GM21528 (cell line): ENCODE measurements around the gene TECTB.

ENCODE experiments used
- ATAC-seq: cut with Tn5 transposase; IDR thresholded peaks from one replicate; pipeline ENCODE4 v1.9.1; 2021; ENCODE audit warnings: mild to moderate bottlenecking, moderate library complexity; ENCODE audit not compliant: unreplicated experiment, low FRiP score

The TECTB gene

DNA sequence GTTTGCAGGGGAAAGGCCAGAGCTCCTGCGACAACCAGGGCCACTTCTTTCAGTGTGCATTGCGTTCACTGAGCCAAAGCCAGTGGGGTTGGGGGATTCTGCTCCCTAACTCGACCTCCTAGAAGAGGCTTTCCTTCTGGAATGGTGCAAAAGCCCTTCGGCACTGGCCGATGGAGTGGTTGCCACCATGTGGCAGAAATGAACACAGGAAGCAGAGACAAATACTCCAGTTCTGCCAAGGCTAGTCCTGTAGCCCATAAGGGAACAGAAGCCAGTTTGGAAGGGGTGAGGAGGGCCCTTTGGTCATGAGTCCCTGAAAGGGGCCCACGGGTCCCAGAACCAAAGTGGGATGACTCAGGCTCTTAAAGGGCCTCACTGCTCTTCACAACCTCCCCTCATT lies 61.1 kb downstream of the TECTB start:
- no peak for ATAC-seq

GRCh38 chr10:112345202-112345601 lies 62.0 kb downstream of the TECTB start:
- no peak for ATAC-seq

DNA sequence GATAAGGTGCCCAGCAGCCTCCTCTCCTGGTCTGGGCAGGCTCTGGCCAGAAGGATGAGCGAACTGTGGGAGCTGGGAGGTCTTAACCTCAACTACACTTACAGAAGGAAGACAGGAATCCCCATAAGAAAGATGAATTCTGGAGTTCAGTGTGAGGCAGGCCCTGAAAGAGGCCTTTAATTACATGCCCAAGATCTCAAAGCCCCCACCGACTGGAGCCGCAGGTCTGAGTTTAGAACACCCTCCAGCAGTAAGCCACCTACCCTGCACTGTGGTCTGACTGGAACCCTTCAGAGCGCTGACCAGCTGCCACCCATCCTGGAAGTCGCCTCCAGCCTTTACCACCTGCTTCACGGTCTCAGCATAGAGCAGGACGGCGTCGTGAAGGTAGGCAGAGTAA lies 62.5 kb downstream of the TECTB start:
- no peak for ATAC-seq

GRCh38 chr10:112346774-112347173 lies 63.6 kb downstream of the TECTB start:
- ATAC-seq, result no peak

GRCh38 chr10:112347709-112348671 lies 64.8 kb downstream of the TECTB start:
- no peak for ATAC-seq

DNA sequence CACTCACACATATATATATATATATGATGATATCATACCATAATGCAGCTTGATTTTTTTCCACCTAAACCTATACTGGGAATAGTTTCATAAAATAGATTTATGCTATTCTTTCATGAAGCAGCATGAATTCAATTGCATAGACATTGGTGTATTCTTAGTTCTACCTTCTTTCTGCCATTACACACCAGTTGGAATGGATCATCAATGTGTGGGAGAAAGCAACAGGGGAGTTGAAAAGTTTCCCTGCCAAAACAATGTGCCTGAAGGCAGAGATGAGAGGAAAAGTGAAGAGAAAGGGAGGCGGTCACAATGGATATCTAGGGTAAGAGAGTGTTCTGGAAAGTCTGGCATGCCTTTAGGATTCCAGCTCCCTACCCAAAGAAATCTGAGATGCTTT lies 65.6 kb downstream of the TECTB start:
- no peak for ATAC-seq

DNA sequence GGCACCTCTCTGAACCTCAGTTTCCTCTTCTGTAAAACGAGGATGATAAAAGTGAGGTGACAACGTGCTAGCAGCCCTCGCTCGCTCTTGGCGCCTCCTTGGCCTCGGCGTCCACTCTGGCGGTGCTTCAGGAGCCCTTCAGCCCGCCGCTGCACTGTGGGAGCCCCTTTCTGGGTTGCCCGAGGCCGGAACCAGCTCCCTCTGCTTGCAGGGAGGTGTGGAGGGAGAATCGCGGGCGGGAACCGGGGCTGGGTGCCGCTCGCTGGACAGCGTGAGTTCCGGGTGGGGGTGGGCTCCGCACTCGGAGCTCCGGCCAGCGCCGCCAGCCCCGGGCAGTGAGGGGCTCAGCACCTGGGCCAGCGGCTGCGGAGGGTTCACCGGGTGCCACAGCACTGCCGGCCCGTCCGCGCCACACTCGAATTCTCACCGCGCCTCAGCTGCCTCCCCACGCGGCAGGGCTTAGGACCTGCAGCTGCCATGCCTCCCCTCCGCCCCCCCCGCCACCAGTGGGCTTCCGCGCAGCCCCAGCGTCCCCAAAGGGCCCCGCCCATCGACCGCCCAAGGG lies 66.4 kb downstream of the TECTB start:
- no peak for ATAC-seq

DNA sequence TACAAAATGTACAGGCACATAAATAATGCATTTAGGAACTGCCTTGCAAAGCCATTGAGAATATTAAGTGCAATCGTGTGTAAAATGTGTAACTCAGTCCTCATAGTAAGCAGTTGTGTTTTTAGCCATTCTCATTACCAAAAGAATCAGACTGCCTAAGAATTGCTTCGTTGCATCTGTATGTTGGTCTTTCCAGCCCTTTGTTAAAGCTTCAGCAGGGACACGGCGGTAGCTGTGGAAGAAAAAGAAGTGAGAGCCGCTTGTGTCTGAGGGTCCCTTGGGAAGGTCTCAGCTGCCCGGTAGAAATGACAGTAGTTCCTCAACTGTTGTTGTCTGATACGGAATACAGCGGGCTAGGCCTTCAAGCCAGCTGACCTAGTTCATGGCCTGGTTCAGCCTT lies 67.9 kb downstream of the TECTB start:
- no peak for ATAC-seq

GRCh38 chr10:112352044-112352443 lies 68.8 kb downstream of the TECTB start:
- no peak for ATAC-seq

DNA sequence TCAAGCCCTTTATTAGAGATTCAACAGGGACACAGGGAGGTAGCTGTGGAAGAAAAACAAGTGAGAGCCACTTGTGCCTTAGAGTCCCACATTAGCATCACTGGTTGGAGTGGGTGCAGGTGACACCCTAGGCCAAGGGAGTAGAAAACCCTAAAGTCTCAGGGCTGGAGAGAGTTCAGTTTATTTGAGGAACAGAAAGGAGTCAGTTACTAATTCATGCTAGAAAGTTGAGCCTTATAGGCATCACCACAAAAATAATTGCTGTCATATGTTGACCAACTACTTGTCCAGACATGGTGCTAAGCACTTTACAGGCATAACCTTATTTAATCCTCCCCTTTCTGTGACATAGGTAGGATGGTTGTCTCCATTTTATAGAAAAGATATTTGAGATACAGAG lies 69.8 kb downstream of the TECTB start:
- no peak for ATAC-seq
